Measurements from ENCODE around the gene USP15.
A peak's percentile ranks its signal among the peaks of the same experiment; 100 is the strongest.

Gene USP15

GRCh38 chr12:62371661-62372060, 111.5 kb downstream of the USP15 start:
- no peak for DNase-seq (ENCODE audit: low read depth)

- DNase-seq (ENCODE audit: low read depth), result no peak
These were observed 111.9 kb downstream of the USP15 start for GRCh38 chr12:62372134-62372533.

GRCh38 chr12:62372825-62373224, 112.6 kb downstream of the USP15 start:
- no peak for DNase-seq (ENCODE audit: low read depth)

- DNase-seq (ENCODE audit: low read depth), result no peak
These were observed 115.4 kb downstream of the USP15 start for GRCh38 chr12:62375603-62376002.

DNA sequence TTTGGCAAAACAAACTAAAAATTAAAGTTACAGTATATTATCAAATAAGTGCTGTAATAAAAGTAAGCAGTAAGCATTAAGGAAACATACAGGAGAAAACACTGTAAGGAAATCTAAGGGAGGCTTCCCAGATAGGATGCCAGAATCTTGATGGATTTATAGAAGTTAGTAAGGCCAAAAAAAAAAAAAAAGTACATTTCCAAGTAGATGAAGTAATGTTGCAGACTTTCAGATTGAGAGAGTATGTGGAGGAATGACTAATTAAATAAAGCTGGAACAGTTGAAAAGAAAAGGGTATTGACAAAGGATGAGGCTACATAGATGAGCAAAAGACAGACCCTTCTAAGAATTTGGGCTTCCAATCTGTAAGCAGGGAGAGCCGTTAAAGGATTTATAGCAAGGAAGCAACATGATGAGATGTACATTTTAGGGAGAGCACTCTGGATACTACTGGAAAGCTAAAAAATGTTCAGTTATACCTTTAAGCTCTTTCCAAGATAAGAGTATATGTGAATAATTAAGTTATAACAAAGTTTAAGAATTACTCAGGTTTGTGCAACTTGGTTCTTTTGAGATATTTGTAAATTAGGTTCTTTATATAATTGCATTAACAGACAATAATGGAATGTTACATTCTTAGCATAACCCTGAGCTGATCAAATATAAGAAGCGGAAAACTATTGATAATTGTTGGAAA, 119.0 kb downstream of the USP15 start:
- no peak for DNase-seq (ENCODE audit: low read depth)

DNA sequence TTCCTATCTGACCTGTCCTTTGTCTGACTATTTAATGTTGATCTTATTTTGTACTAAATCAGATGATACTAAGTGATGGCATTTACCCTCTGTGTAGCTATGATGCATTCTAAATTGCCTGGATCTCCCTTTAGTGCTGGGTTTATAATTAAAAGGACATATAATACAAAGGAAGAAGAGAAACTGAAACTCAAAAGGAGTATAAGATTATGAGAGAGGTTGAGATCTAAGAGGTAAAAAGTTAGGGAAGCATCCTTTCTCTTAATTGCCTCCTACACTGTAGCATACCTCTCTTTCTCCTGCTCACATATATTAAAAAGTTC, 119.5 kb downstream of the USP15 start:
- DNase-seq (ENCODE audit: low read depth), result no peak

DNA sequence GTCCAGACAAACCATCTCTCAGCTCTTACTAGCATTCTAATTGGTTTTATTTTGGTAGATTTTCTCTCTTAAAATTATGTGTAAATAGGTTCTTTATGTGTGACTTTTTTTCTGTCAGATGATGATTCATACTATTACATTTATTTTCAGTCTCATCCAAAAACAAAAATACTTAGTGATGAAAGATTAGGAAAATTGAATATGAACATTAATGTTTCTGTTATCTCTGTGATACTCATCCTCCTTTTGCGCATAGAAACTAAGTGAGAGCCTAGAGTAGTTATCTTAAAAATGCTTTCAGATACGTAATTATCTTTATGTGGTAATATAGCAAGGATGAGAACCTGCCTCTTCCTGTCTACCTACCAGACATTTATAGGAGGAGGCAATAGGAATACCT, 122.3 kb downstream of the USP15 start:
- no peak for DNase-seq (ENCODE audit: low read depth)

- no peak for DNase-seq (ENCODE audit: low read depth)
These were observed 136.5 kb downstream of the USP15 start for GRCh38 chr12:62396750-62397149.

- DNase-seq (ENCODE audit: low read depth), result no peak
These were observed 139.9 kb downstream of the USP15 start for GRCh38 chr12:62400135-62400534.

DNA sequence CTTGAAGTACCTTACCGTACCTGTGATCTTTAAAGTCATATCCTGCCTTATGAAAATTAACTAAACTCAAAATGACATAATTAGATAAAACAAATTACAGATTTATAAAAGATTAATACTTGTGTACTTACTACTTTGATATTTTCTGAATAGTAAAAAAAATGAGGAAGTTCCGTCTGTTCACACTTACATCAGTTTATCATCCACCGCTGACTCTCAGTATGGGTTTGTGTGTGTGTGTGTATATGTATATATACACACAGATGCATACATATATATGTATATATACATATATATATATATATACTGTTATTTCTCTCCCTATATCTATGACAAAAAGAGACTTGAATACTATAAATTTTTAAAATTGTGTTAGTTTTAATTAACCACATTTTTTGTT, 141.4 kb downstream of the USP15 start:
- no peak for DNase-seq (ENCODE audit: low read depth)

DNA sequence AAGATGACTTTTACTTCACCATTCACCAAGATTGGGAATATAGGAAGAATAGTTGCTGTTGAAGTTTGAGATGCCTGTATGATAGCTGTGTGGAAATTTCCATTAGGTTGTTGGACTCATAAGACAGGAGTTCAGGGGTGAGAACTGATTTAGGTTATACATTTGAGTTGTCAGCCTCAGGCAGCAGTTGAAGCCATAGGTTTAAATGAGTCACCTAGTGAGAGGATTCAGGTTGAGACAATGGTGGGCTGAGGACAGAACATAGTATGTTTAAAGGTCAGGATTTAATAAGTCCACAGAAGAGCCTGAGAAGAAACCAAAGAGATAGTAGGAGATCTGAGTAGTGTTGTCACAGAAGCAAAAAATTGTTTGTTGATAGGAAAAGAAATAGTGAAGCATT, 142.8 kb downstream of the USP15 start:
- DNase-seq (ENCODE audit: low read depth), result no peak

DNA sequence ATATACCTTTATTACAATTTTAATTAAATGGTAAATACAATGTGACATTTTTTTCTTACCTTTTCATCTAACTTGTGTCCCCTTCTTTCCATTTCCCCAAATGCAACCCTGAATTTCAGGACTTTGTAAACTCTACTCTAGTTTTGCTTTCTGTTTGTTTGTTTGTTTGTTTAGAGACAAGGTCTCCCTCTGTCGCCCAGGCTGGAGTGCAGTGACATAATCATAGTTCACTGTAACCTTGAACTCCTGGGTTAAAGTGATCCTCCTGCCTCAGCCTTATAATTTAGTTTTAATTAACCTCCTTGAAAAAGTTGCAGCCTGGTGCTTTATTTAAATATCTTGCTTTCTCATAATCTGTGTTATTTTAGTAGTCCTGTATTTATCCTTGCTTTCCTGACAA, 147.4 kb downstream of the USP15 start:
- no peak for DNase-seq (ENCODE audit: low read depth)

DNA sequence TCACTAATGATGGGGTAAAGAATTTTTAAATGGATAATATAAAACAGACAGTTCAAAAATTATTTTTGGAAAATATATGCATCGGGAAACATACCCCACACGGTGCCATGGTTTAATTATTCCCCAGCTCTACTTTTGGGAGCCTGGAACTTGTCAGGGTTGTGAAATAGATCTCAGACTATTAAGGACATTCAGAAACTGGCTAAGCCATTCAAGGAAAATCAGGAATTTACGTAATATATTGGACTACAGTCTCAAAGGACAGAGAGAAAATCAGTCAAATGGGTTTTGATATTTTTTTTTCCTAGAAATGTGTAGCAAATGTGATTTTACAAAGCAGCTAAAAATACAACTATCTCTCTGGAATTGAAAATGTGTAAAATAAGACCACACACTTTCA, 148.9 kb downstream of the USP15 start:
- DNase-seq (ENCODE audit: low read depth), result no peak

DNA sequence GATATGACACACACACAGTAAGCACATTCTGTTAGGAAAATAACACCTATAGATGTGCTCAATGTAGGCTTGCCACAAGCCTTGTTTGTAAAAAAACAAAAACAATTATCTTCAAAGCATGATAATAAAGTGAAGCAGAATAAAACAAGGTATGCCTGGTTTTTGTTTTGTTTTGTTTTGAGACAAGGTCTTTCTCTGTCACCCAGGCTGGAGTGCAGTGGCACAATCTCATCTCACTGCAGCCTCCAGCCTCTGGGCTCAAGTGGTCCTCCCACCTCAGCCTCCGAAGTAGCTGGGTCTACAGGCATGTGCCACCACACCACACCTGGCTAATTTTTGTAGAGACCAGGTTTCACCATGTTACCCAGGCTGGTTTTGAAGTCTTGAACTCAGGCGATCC, 154.0 kb downstream of the USP15 start:
- DNase-seq (ENCODE audit: low read depth), result no peak

- DNase-seq (ENCODE audit: low read depth), result no peak
These were observed 165.9 kb downstream of the USP15 start for GRCh38 chr12:62426089-62426488.

GRCh38 chr12:62429457-62429856, 169.3 kb downstream of the USP15 start:
- DNase-seq (ENCODE audit: low read depth), result no peak

GRCh38 chr12:62434494-62435302, 174.5 kb downstream of the USP15 start:
- no peak for DNase-seq (ENCODE audit: low read depth)

DNA sequence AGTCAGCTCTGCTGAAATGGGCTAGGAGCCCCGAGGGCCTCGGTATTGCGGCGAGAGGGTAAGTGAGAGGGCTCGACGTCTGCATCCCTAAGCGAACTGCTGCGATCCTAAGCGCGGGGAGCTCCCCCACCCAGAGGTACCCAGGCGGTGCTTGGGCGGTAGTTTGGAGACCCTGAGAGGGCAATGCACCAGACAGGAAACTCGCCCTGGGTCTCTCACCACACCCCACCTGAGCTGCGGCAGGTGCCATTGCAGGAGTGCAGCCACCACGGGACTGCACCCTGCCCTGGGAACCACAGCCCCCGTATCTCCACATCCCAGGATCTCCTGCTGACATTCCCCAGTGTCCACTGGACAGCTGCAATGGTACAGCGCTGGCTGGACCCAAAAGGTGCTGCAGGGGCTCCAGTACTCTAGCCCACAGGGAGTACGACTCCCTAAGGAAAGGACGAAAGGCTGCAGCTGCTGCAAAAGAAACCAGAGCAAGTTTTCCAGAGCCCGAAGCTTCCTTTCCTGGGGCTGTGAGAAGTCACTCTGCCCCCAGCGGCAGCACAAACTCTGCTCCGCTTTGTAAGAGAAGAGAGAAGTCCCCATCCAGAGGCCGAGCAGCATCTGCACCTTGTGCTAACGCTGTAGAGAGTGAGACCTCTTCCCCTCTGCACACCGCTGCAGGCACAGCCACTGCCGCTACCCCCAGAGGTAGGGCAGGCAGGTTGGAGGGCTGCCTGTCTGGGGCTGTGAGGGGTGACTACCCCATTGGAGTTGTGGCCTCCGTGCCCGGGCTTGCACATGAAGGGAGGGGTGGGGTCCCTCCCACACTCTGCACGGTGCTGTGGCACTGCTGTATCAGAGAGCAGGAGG, 175.3 kb downstream of the USP15 start:
- DNase-seq (ENCODE audit: low read depth), result no peak

- DNase-seq (ENCODE audit: low read depth), result no peak
These were observed 175.9 kb downstream of the USP15 start for GRCh38 chr12:62436164-62436503.

- peak; percentile 19 for DNase-seq (ENCODE audit: low read depth)
These were observed 178.0 kb downstream of the USP15 start for GRCh38 chr12:62438098-62438692.

DNA sequence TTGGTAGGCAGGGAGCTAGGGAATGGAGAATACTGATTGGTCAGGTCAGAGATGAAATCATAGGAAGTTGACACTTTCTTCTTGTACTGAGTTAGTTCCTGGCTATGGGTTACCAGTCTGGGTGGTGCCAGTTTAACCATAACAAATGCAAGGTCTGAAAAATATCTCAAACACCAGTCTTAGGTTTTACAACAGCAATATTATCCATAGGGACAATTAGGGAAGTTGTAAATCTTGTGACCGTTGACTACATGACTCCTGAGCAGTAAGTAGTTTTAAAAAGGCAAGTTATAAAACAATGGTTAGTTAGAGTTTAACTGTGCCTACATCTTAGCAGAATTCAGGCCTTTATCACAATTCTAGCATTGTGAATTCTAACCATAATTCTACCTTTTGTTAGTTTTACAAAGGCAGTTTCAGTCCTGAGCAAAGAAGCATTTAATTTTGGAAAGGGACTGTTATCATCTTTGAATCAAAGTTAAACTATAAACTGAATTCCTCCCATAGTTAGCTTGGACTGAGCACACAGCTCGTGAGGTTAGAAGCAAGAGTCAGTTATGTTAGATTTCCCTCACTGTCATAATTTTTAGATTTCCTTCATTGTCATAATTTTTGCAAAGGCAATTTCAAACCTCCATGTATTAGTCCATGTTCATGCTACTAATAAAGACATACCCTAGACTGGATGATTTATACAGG, 186.7 kb downstream of the USP15 start:
- no peak for DNase-seq (ENCODE audit: low read depth)

DNA sequence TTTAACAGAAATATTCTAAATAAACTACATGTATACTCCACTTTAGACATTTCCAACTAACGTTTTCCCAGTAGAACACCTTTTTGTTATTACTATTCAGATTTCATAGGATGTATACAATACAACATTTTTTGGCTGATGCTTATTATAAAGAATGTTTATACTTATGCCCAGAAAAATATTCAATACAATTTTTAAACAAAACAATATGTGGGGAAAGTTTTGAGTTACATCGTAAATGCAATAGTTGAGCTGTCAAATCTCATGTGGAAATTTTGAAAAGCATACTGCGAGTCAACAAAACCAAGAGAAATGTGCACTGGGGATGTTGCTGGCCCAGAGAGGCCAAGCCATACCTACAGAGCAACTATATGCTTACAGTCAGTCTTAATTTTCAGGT, 188.2 kb downstream of the USP15 start:
- no peak for DNase-seq (ENCODE audit: low read depth)

All from T follicular helper cell (primary cell).